Measurements from ENCODE around the gene REV1.
"Not testable (repeated sequence)": the region's sequence is repeated elsewhere in the genome, so short reads cannot be mapped to it uniquely, and the experiment has no call there.

Gene REV1

DNA sequence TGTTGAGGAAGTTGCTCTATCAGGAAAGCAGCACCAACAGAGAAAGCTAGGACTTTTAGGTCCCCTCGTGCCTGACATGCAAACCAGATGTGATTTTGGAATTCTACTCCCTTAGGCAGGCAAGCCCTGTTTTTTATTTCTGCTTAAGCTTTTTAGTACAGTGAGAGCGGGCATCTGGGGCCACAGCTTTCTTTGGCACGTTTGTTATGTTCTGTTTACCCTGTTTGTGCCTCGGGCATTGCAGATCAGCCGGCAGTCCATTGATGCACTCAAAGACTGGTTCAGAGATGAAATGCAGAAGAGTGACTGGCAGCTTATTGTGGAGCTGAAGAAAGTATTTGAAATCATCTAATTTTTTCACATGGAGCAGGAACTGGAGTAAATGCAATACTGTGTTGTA is 90.8 kb downstream of the REV1 start:
- no peak for DNase-seq

GRCh38 chr2:99398303-99398702 is 91.5 kb downstream of the REV1 start:
- DNase-seq: no peak

DNA sequence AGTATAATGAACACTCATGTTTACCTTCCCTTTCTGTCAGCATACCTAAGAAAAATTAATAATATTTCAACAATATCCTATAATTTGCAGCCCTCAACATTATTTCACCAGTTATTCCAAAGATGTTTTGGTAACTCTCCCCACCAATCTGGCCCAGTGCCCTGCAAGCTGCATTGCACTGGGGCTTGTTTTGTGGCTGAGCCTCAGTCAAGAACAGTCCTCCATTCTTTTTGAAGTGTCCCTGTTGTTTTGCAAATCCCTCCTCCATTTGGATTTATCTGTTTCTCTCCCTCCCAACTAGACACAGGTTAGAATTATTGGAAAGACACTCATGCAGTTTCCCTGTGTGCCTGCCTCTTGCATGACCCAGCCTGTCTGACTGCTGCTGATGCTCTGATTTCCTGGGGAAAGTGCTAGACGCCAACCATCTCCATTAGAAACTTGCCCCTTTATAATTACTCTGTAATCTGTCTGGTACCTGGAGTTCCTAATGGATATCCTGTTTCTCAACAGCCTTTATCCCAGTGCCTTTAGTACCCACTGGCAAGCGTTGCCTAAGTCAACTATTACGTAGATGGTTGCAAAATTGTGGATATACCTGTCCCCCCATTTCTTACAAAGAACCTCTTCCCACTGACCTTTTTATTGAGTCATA is 92.4 kb downstream of the REV1 start:
- DNase-seq: no peak

GRCh38 chr2:99395589-99396130 is 94.2 kb downstream of the REV1 start:
- DNase-seq: no peak

- DNase-seq: no peak
Observed at GRCh38 chr2:99389946-99390345, 99.9 kb downstream of the REV1 start.

- no peak for DNase-seq
Observed at GRCh38 chr2:99389371-99389770, 100.4 kb downstream of the REV1 start.

DNA sequence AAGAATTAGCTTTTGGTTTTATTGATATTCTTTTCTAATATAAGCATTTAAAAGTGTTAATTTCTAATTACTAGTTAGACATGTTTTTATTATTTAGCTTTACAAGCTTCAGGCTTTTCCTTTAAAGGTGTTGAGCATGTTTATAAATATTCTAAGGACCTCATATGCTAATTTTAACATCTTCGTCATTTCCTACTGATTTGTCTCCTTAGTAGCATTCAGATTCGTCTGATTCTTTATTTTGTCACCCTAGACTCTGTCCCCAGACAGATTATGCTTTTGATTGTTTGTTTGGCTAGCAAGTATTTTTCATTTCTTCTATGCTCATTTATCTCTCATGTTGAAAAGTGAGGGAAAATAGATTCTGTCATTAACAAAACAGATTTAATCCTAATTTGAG is 100.9 kb downstream of the REV1 start:
- no peak for DNase-seq

DNA sequence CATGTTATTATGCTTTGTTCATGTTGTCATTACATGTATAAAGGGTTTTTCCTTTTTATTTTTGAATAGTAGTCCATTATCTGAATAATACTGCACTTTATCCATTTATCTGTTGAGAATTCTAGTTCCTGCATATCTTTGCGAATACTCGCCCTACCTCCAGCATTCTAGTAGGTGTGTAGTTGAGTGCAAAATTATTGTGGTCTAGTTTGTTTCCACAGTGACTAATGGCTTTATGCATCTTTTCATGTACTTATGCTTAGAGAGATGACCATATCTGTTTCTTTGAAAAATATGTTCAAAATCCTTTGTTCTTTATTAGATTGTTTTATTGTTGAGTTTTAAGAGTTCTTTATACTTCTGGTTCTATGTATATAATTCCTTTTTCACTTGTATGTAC is 103.8 kb downstream of the REV1 start:
- no peak for DNase-seq

GRCh38 chr2:99382143-99382542 is 107.7 kb downstream of the REV1 start:
- no peak for DNase-seq

DNA sequence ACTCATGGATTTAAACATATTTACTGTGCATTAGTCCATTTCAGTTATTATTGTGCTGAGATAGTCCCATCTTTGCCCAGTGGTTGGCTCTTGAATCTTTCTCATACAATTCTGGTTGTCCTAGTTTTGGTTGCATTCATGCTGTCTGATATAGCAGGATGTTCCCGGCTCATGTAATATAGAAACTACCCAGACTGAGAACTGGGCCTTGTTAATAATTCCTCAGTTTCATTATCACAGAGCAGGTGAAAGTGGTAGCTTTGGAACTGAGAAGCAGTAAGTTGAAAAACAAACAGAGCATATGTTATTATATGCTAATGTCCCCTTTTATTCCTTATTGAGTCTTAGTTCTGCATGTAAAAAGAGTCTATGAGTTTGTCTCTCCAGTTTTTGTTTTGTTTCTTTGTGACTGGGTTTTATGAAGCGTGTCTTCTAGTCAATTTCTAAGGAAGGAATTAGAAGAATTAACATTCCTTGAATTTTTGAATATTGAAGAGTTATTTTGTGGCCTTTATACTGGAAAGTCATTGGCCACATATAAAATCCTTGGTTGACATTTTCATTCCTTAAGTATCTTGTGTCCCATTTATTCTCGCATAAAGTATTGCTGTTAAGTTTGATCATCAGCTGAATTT is 109.3 kb downstream of the REV1 start:
- no peak for DNase-seq

- DNase-seq: no peak
Observed at GRCh38 chr2:99377879-99378278, 111.9 kb downstream of the REV1 start.

DNA sequence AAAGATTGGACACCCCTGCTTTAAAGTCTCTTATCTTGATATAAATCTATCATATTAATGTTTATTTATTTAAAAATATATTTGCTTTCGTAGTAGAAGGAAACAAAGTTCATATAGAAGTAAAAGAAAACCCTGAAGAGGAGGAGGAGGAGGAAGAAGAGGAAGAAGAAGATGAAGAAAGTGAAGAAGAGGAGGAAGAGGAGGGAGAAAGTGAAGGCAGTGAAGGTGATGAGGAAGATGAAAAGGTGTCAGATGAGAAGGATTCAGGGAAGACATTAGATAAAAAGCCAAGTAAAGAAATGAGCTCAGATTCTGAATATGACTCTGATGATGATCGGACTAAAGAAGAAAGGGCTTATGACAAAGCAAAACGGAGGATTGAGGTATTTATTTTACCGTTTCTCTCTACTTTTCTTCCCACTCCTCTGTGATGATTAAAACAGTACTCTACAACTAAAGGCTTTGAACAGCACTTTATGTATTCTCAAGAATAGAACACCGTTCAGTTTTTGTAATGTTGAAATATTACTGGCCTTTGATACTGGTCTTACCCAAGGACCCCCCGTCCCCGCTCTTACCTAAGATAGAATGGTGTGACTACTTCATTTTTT is 113.5 kb downstream of the REV1 start:
- no peak for DNase-seq

DNA sequence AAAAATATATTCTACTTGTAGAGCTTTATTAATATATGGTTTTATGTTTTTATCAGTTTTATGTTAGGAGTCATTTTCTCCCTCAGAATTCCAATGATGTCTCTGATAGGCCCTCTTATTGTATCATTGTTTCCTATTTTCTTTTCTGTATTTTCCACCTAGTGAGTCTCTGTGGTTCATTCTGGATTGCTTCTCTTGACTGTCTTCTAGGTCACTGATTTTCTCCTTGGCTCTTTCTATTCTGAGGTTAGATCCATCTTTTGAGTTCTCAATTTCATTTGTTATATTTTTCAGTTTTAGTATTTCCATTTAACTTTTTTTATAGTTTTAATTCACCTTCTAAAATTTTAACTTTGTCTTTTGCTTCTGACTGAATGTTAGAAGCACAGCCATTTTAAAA is 115.1 kb downstream of the REV1 start:
- DNase-seq: no peak

- no peak for DNase-seq
Observed at GRCh38 chr2:99373144-99373543, 116.7 kb downstream of the REV1 start.

GRCh38 chr2:99368854-99369253 is 121.0 kb downstream of the REV1 start:
- not testable (repeated sequence) for DNase-seq

GRCh38 chr2:99365661-99366060 is 124.2 kb downstream of the REV1 start:
- no peak for DNase-seq

DNA sequence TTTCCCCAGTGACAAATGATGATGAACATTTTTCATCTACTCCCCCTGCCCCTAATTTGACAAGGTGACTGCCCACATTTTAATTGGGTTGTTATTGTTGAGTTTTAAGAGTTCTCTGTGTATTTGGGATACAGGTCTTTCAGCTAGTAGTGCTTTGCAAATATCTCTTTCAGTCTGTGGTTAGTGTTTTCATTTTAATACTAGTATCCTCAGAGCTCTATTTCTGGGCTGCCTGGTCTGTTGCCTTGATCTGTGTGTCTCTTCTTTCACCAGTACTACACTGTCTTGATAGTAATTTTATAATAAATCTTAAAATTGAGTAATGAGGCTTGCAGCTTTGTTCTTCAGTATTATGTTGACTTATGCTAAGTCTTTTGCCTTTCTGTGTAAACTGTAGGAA is 133.0 kb downstream of the REV1 start:
- no peak for DNase-seq

GRCh38 chr2:99354825-99355224 is 135.0 kb downstream of the REV1 start:
- DNase-seq: not testable (repeated sequence)

GRCh38 chr2:99354070-99354469 is 135.7 kb downstream of the REV1 start:
- DNase-seq: no peak
